Measurements from ENCODE around the gene MAMLD1.

GRCh38 chrX:150506486-150506885 is 143.4 kb downstream of the MAMLD1 start:
- TF ChIP-seq POLR2A (IDR thresholded peaks at IDR 0.05) (peak in 2 of 3 donors; percentile 70 to 72), CTCF (IDR thresholded peaks at IDR 0.05) (no peak)

Measured in body of pancreas (tissue), 4 donors.